ENCODE data around the gene PIEZO2.
"Not testable (repeated sequence)": the region's sequence is repeated elsewhere in the genome, so short reads cannot be mapped to it uniquely, and the experiment has no call there.

The PIEZO2 gene

DNA sequence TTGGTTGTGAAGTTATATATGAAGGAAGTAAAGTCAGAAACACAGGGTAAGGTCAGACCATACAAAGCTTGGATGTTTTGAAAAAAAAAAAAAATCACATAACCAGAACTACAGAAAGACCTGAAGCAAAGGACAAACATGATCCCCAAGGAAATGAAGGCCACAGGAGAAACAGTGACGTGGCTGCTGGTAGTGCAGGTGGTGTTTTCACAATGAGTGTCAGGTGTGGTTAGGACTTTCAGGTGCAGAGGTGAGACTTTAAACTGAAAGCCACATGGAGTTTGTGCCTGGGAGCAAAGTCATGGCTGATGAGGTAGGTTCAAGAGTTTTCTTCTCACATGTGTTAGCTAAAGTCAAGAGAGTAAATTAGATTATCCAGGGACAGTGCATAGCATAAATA, 270.7 kb downstream of the PIEZO2 start:
- DNase-seq: no peak

DNA sequence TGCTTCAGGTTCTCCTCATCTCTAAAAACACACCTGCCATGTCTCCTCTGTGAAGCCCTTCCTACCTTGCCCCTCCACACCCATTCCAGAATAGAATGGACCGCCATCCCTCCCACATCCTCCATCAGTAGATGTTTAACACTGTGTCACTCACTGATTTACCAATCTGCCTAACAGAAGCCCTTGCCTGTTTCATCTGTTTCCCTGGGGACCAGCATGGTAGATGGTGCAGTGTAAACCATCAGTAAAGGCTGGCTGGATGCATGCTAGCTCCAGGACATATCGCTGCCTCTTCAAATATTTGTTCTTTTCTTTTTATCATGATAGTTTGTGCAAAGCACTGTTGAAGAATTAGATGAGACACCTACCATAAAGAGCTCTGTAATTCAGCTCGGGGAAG, 271.4 kb downstream of the PIEZO2 start:
- no peak for DNase-seq

GRCh38 chr18:10875811-10876210, 273.6 kb downstream of the PIEZO2 start:
- no peak for DNase-seq

DNA sequence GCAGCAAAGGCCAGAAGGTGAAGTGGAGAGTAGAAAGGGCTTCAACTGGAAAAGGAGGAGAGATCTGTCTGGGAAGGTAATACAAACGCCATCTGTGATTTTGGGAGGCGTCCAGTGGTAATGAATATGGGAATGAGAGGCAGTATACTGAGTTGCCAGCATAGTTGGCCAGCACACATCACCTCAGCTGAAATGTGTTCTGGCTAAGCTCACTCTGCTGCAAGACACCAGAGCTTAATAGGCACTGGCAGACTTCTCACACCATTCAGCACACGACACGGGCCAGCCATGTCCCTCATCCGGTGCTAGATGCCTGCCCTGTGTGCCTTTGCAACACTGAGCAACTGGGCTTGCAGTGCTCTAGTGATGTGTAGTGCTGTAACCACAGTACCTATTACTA, 277.1 kb downstream of the PIEZO2 start:
- no peak for DNase-seq

- DNase-seq: no peak
These were observed 284.6 kb downstream of the PIEZO2 start for GRCh38 chr18:10864722-10865121.

DNA sequence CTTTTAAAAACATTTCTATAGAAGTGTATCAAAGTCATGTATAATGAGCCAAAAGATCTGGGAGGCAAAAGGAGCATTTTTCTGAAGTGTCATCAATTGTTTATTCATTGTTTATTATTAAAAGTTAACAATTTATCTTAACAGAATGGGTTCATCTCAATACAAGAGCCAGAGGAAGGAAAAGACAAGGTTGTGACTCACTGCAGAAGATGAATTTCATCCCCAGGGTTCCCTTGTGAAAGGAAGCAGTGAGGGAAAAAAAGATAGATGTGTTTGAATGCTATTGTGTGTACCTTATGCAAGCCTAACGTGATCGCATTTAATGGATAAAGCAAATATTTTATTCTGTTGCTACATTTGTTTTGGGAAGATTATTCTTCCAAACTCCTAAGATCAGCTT, 286.3 kb downstream of the PIEZO2 start:
- no peak for DNase-seq

DNA sequence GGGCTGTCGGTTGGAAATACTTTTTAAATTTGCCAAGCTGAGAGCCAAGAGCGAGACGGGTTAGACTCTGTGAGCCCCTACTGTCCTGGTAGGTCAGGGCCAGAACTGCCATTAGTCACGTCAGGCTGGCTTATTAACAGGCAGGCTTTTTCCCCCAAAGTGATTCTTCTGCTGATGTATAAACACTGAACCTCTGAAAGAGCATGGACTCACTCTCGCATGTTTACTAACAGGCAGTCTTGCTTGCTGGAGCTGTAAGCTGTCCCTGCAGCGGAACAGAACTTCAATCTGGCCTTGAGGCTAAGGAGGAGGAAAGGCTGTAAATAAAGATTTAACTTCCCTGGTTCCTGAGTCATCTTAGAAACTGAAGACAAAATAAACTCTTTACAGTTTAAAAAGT, 288.4 kb downstream of the PIEZO2 start:
- no peak for DNase-seq

DNA sequence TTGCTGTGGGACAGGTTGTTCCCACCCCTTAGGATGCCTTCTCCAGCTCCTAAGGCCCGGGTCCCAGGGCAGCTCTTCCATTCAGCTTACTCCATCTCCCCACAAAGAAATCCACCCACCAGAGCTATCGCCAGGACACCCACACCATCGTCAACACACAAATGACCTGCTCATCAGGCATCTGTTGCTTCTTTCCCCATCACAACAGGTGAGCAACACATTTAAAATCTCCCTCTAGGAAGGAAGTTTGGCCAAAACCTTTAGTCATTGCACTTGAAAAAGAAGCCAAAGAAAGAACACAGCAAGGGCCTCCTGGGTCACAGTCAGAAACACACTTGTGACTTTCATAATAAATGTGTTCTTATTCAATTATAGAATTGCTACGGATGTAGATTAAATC, 289.0 kb downstream of the PIEZO2 start:
- no peak for DNase-seq

DNA sequence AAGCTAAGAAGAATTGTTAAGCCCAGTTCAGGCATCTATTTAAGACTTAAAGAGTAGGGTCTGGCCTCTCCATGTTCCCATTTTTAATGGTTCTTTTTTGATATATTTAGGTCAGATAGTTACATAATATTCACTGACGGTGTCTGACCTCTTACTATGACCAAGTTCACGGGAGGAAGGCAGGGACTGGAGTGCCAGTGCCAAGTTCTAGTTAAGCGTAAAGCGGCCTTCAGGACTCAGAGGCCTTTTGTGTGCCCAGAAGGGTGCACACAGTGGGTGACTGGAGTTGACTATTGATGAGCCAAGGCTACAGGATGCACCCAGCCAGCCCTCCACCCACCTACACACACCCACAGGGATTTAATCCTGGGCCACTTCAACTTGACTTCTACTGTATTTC, 290.9 kb downstream of the PIEZO2 start:
- DNase-seq: no peak

- no peak for DNase-seq
These were observed 293.2 kb downstream of the PIEZO2 start for GRCh38 chr18:10856132-10856531.

DNA sequence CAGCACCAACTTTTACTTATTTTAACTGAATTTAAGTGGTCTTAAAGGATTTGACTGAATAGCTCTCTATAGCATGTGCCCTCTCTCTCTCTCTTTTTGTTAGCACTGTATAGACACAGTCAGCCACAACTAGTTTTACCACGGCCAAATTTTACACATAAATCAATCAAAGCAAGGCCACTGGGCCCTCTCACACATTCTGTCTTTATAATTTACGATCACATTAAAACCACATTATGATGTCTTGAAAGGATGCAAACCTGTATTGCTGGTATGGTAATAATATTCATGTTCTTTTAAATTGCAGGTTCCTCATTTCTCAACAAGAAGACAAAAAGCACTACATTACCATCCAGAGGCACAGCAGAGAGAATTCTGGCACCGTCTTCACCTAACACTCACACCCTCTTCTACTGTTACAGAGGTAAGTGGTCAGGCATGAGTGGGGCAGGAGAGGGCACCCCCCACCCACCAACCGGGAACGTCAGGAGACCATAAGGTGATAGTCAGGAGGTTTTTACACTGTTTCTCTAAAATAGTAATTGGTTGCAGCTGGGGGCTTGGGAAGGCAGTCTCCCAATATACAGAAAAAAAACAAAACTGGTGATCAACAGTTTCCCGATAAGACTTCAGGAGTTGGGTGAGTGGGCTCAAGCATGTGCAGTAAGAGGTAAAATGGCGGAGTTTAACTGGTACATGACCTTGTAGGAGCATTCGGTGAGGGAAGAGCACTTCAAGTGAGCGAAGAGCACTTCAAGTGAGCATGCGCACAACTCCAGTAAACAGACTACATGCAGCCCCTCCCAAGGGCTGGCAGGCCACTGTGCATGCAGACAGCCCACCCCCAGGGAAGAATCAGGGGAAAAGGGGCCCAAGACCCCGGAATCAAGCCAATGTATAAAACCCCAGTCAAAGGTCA, 296.7 kb downstream of the PIEZO2 start:
- no peak for DNase-seq

DNA sequence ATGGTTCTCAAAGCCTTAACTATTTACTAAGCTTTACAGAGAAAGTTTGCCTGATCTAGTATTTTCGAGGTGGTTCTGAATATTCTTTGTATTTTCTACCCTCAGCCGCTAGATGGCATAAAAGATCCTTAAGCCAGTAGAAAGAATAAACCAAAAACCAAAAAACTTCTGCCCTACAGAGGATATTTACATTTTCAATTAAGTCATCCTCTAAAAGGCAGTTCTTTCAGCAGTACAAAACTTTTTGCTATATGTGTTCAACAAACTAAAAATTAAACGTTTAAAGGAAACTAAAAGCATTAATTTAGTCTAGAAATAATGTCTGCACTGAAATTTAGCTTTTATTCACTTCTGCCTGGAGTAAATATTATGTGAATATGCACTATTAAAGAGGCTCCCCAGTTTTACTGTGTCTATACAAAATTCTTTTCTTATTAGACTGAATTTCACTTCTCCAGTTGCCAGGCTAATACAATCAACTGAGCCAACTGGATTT, 297.5 kb downstream of the PIEZO2 start:
- DNase-seq: peak; percentile 3

- no peak for DNase-seq
These were observed 298.5 kb downstream of the PIEZO2 start for GRCh38 chr18:10850840-10851239.

- DNase-seq: no peak
These were observed 299.2 kb downstream of the PIEZO2 start for GRCh38 chr18:10850216-10850615.

- DNase-seq: no peak
These were observed 301.5 kb downstream of the PIEZO2 start for GRCh38 chr18:10847907-10848306.

GRCh38 chr18:10847408-10847790, 302.0 kb downstream of the PIEZO2 start:
- no peak for DNase-seq

- DNase-seq: no peak
These were observed 302.5 kb downstream of the PIEZO2 start for GRCh38 chr18:10846657-10847407.

GRCh38 chr18:10846035-10846434, 303.3 kb downstream of the PIEZO2 start:
- not testable (repeated sequence) for DNase-seq

GRCh38 chr18:10843565-10843964, 305.8 kb downstream of the PIEZO2 start:
- no peak for DNase-seq

GRCh38 chr18:10842861-10843260, 306.5 kb downstream of the PIEZO2 start:
- no peak for DNase-seq

DNA sequence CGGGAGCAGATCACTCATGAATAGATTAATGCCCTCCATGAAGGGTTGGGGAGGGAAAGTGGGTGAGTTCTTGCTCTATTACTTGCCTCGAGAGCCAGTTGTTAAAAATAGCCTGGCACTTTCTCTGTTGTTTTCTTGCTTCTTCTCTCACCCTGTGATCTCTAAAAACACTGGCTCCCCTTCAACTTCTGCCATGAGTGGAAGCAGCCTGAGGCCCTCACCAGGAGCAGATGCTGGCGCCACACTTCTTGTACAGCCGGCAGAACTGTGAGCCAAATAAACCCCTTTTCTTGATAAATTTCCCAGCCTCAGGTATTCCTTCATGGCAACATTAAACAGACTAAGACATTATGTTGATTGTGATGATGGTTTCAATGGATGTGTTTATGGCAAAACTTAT, 307.0 kb downstream of the PIEZO2 start:
- no peak for DNase-seq

- no peak for DNase-seq
These were observed 308.2 kb downstream of the PIEZO2 start for GRCh38 chr18:10841203-10841602.

GRCh38 chr18:10840743-10841142, 308.6 kb downstream of the PIEZO2 start:
- no peak for DNase-seq

DNA sequence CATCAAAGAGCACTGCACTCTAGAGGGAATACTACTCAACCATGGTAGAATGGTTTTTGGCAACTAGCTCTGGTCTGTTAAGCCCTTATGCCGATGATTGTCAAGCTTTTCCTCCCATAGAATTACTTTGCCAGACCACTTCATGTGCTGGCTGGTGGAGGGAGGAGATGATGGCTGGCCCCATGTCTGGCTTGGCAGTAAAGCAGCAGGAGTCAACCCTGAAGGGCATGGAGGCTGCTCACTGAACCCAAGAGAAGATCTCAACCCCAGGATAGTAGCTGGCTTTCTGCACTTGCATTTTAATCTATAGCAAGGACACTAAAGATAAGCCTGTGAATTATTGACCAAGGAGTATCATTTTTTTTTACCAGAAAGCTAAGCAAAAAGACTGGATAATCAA, 309.9 kb downstream of the PIEZO2 start:
- DNase-seq: no peak
